K562 (cell line): ENCODE measurements around the gene SAV1. TPM values are rescaled to one million over a fixed set of nuclear protein-coding genes. Genes with fewer than 3 reads are reported as not detected.

ENCODE experiments used
- ATAC-seq: fragments of 200-7000 bp; cut with Tn5 transposase; 3 replicates; pipeline ENCODE4 v1.9.1; 2020; ENCODE audit warnings: moderate library complexity
- BruUV-seq: library from RNA; stranded (reverse); fragments of 400-500 nt; replicated peaks from 2 replicates; lab custom pipeline; 2021; lab: Mats Ljungman, UMichigan
- CTCF ChIA-PET: fragments of 300-600 bp; formaldehyde crosslinking; extraction: SDS; loops from one replicate; lab custom pipeline; 2021; ENCODE audit warnings: low intra/inter-chr PET ratio; lab: Yijun Ruan, JAX
- POLR2A ChIA-PET: fragments of 300-600, 350-650 bp; sonication (Branson Sonifier 250); formaldehyde crosslinking; extraction: SDS; loops from one replicate; lab custom pipeline; 2021; ENCODE audit warnings: antibody characterized with exemption, inconsistent platforms; lab: Yijun Ruan, JAX
- DNase-seq, 4 experiments: peaks; one replicate each; pipeline versions ENCODE4 v3.0.0 to v3.0.0-alpha.2; 2011 to 2018; ENCODE audit warnings: low spot score in 3 of 4, mixed read lengths in 3 of 4; ENCODE audit errors: extremely low read depth in 1 of 4
- FAIRE-seq: peaks from 2 replicates; lab custom pipeline; 2011; peaks lifted over from hg19 to GRCh38; lab: Jason Lieb, UNC
- H2AFZ ChIP-seq: 2 replicates; pipeline ENCODE4 v1.6.0; 2011; ENCODE audit warnings: low read depth, low read length, control low read depth, inconsistent platforms
- H3K27ac ChIP-seq: fragments of 200-600 bp; 3 replicates; pipeline ENCODE4 v1.8.0; 2011; ENCODE audit warnings: low read depth, mild to moderate bottlenecking, control low read depth, inconsistent platforms, low read length, moderate library complexity, mixed read lengths; ENCODE audit errors: extremely low read depth
- H3K27me3 ChIP-seq, 2 experiments: fragments of 300-600 bp in 1 of 2; 2 replicates in 1 of 2; 3 replicates in 1 of 2; pipeline versions ENCODE4 v1.6.0 to v1.8.0; 2011; ENCODE audit warnings: inconsistent platforms in 2 of 2, low read length in 2 of 2, mild to moderate bottlenecking in 1 of 2, mixed read lengths in 1 of 2, moderate library complexity in 1 of 2; ENCODE audit not compliant: control insufficient read depth in 2 of 2, insufficient read depth in 2 of 2
- H3K36me3 ChIP-seq: fragments of 300-600 bp; 3 replicates; pipeline ENCODE4 v1.8.0; 2011; ENCODE audit warnings: mild to moderate bottlenecking, low read length, inconsistent platforms; ENCODE audit not compliant: control insufficient read depth, insufficient read depth
- H3K4me1 ChIP-seq, 2 experiments: fragments of 200-600 bp in 1 of 2; replicated peaks in 1 of 2; 2 replicates in 1 of 2; 3 replicates in 1 of 2; pipeline versions ENCODE4 v1.5.1 to v1.8.0; 2011; ENCODE audit warnings: inconsistent platforms in 2 of 2, low read length in 2 of 2, mild to moderate bottlenecking in 1 of 2, mixed read lengths in 1 of 2, moderate library complexity in 1 of 2; ENCODE audit not compliant: control insufficient read depth in 2 of 2, insufficient read depth in 2 of 2
- H3K4me2 ChIP-seq: 2 replicates; pipeline ENCODE4 v1.6.1; 2011; ENCODE audit warnings: low read length, control low read depth, inconsistent platforms, mixed read lengths; ENCODE audit not compliant: insufficient read depth
- H3K4me3 ChIP-seq: fragments of 200-600 bp; sonication (generic), shearing (Covaris generic); 2 replicates; pipeline ENCODE4 v1.5.1; 2016; ENCODE audit warnings: control low read depth, inconsistent platforms
- H3K79me2 ChIP-seq: fragments of 200-600 bp; 3 replicates; pipeline ENCODE4 v1.8.0; 2011; ENCODE audit warnings: low read length, inconsistent platforms; ENCODE audit not compliant: control insufficient read depth, insufficient read depth
- H3K9ac ChIP-seq, 2 experiments: 2 replicates each; pipeline versions ENCODE4 v1.6.0 to v1.6.1; 2011; ENCODE audit warnings: low read depth in 2 of 2, low read length in 2 of 2, control low read depth in 1 of 2, inconsistent platforms in 1 of 2, mild to moderate bottlenecking in 1 of 2, mixed read lengths in 1 of 2; ENCODE audit not compliant: insufficient read depth in 1 of 2
- H3K9me1 ChIP-seq: one replicate; pipeline ENCODE4 v1.6.0; 2011; ENCODE audit warnings: inconsistent platforms, mild to moderate bottlenecking, low read length, moderate library complexity; ENCODE audit not compliant: control insufficient read depth, insufficient read depth
- H3K9me3 ChIP-seq: replicated peaks from 2 replicates; pipeline ENCODE4 v1.5.1; 2011; ENCODE audit warnings: low read depth, low read length, inconsistent platforms; ENCODE audit not compliant: control insufficient read depth, insufficient read depth
- H4K20me1 ChIP-seq: replicated peaks from 2 replicates; pipeline ENCODE4 v1.6.1; 2011; ENCODE audit warnings: low read length, inconsistent platforms, mixed read lengths; ENCODE audit not compliant: control insufficient read depth, insufficient read depth
- ATF7 ChIP-seq: fragments of 450-650 bp; IDR thresholded peaks from 2 replicates; pipeline ENCODE4 v1.7.1; 2014; ENCODE audit warnings: mild to moderate bottlenecking, moderate library complexity
- GABPB1 ChIP-seq: sonication (generic); formaldehyde crosslinking; IDR thresholded peaks from 2 replicates; pipeline ENCODE4 v1.8.0; 2022; ENCODE audit warnings: mild to moderate bottlenecking, missing genetic modification reagents
- HNRNPUL1 ChIP-seq: fragments of 200-400 bp; formaldehyde crosslinking; IDR thresholded peaks from 2 replicates; pipeline ENCODE4 v1.6.1; 2017; ENCODE audit warnings: low read length
- HOXB6 ChIP-seq: fragments of 250-450 bp; sonication (Bioruptor Pico); IDR thresholded peaks from 2 replicates; pipeline ENCODE4 v1.5.1; 2022; ENCODE audit warnings: mild to moderate bottlenecking, borderline replicate concordance
- IRF2 ChIP-seq: sonication (generic); formaldehyde crosslinking; IDR thresholded peaks from 2 replicates; pipeline ENCODE4 v1.8.1; 2022; ENCODE audit warnings: mild to moderate bottlenecking, missing genetic modification reagents
- MCM5 ChIP-seq: fragments of 450-650 bp; IDR thresholded peaks from 2 replicates; pipeline ENCODE4 v1.6.1; 2016; ENCODE audit warnings: low read depth
- RBM17 ChIP-seq: fragments of 200-400 bp; formaldehyde crosslinking; IDR thresholded peaks from 2 replicates; pipeline ENCODE4 v1.6.1; 2017; ENCODE audit warnings: low read depth, mild to moderate bottlenecking, low read length, borderline replicate concordance
- ZNF318 ChIP-seq, 2 experiments: fragments of 450-650 bp; IDR thresholded peaks; 2 replicates each; pipeline ENCODE4 v1.6.1; 2016; ENCODE audit warnings: mild to moderate bottlenecking in 2 of 2, borderline replicate concordance in 1 of 2, low read depth in 1 of 2, moderate library complexity in 1 of 2
- ZNF644 ChIP-seq: fragments of 200-800 bp; sonication (Bioruptor generic); IDR thresholded peaks from 2 replicates; pipeline ENCODE4 v1.6.1; 2016; ENCODE audit warnings: low read depth, missing genetic modification characterization, missing compliant biosample characterization
- WGBS: fragments of 100-300 bp; shearing (Covaris generic); methylation state at CpG from one replicate; pipeline ENCODE4 v1.1.6; 2016; ENCODE audit warnings: low coverage, mixed read lengths; ENCODE audit not compliant: insufficient coverage; ENCODE audit errors: missing lambda C conversion rate; 5-methylcytosine and 5-hydroxymethylcytosine counted together
- in situ Hi-C: fragments of 300-500 bp; cut with MboI; formaldehyde crosslinking; loops from 4 replicates; pipeline ENCODE4 v1.15.0; 2018; ENCODE audit warnings: inconsistent platforms, mixed read lengths
- intact Hi-C: fragments of 100-400 bp; cut with micrococcal nuclease; formaldehyde crosslinking; loops from 2 replicates; pipeline ENCODE4 v1.14.2; 2022
- polyA plus RNA-seq, 8 experiments: library from polyadenylated mRNA; depleted of rRNA in 4 of 8; stranded (reverse) in 5 of 8; unstranded in 3 of 8; fragments of >200 nt; fragmentation: Nextera tagmentation in 2 of 8; fragmentation: Illumina TruSeq in 1 of 8; extraction: Ambion mirVana in 2 of 8; extraction: Trizol in 1 of 8; gene quantifications; 2 replicates each; pipeline versions ENCODE4 v1.2.1 to v1.2.3, GENCODE V29; 2011 to 2014; ENCODE audit warnings: inconsistent platforms in 1 of 8, missing spikeins in 1 of 8
- total RNA-seq, 7 experiments: library from RNA; depleted of rRNA in 6 of 7; stranded (reverse); fragments of >200 nt in 6 of 7; fragmentation: Illumina TruSeq in 2 of 7; extraction: Trizol in 2 of 7; gene quantifications; 2 replicates each; pipeline versions ENCODE4 v1.2.1 to v1.2.3, GENCODE V29; 2011 to 2021; ENCODE audit warnings: low replicate concordance in 1 of 7

The SAV1 gene
- total and polyA plus RNA-seq, 9 of the 15 experiments (the other 6 are each of a cell fraction or from before 2014, with no cell fraction given): 6.5 to 18.1 (median 16.1) TPM

DNA sequence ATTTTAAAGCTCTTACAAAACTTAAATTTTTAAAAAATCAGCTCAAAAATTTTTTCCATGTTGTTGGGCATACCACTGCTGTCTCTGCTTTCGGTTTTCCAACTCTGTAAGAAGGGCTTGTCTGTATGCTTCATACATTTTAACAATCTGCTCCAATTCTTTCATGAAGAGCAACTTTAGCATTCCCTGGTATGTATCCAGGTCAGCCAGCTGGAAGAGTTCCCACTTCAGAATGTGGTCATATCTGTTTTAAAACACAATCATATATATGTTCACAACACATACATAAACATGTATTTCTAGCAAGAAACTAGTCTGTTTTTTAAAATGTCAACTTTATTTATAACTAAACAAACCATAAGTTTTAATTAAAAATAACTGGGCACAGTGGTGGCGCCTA, 33.0 kb downstream of the SAV1 start:
- ATAC-seq: no peak

DNA sequence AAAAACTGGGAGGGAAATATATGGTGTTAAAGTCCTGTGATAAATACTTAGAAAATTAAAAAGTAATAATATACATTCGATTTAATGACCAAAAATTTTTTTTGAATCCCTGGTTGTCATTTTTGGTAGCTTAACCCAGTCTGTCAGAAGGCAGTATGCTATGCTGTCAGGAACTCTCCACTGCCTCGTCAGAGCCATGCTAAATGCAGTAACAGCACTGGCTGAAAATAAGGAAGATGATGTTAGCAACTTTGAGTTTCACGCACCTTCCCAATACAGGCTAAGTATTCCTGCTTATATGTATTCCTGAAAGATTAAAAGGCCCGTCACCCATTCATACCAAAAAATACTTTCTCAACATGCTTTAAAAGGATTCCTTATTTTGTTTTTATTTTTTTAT, 34.2 kb downstream of the SAV1 start:
- H3K4me2 ChIP-seq: no peak overlapping the region
- in situ Hi-C loops: no loop called here
- no peaks in the 10 kb centered on the region for H4K20me1 ChIP-seq
- no peak overlapping the region for H2AFZ ChIP-seq
- H3K27ac ChIP-seq: no peak overlapping the region
- DNase-seq (no peak), ATAC-seq (no peak), FAIRE-seq (no peak)
- peaks cover 15% of the 10 kb centered on the region; the same call in 1 of the 3 replicates for H3K36me3 ChIP-seq
- no peaks in the 10 kb centered on the region for H3K4me1 ChIP-seq
- H3K9ac ChIP-seq: no peak overlapping the region
- CTCF ChIA-PET: no interaction called here
- POLR2A ChIA-PET: no interaction called here
- 69% methylated on average over 4 of the region's 4 CpGs for WGBS
- TSS peak; percentile 37 for BruUV-seq
- no peaks in the 10 kb centered on the region for H3K9me1 ChIP-seq
- no peaks in the 10 kb centered on the region for H3K27me3 ChIP-seq
- intact Hi-C loops: no loop called here
- no peaks in the 10 kb centered on the region for H3K79me2 ChIP-seq
- H3K4me3 ChIP-seq: no peak overlapping the region
- no peaks in the 10 kb centered on the region for H3K9me3 ChIP-seq
- TF ChIP-seq RBM17 (no peak), ZNF318 (IDR thresholded peaks at IDR 0.05; ENCODE audit: borderline replicate concordance in 1 of 2, low read depth in 1 of 2) (no peak), HOXB6 (CRISPR knock-in tag) (no peak), ZNF644 (no peak)

More for the DNA sequence above, 33.0 kb downstream of the SAV1 start:
- no peaks in the 10 kb centered on the region for H3K4me1 ChIP-seq
- H3K36me3 ChIP-seq: peaks cover 26% of the 10 kb centered on the region; the same call in 1 of the 3 replicates
- intact Hi-C loops: no loop called here
- H3K9me1 ChIP-seq: no peaks in the 10 kb centered on the region
- 100% methylated on average over 2 of the region's 2 CpGs for WGBS
- H4K20me1 ChIP-seq: no peaks in the 10 kb centered on the region
- ChIA-PET CTCF (no interaction called here), POLR2A (interaction anchor here (1.5 kb wide), 1 partner anchor 10 kb away, joined by 4 read pairs; no protein-coding TSS in a partner anchor)
- BruUV-seq: no TSS peak
- H3K4me3 ChIP-seq: no peak overlapping the region
- H3K9me3 ChIP-seq: no peaks in the 10 kb centered on the region
- in situ Hi-C loops: no loop called here
- DNase-seq: no peak
- H3K79me2 ChIP-seq: no peaks in the 10 kb centered on the region
- no peaks in the 10 kb centered on the region for H3K27me3 ChIP-seq
- no peak overlapping the region for H3K9ac ChIP-seq
- no peak overlapping the region for H3K27ac ChIP-seq
- TF ChIP-seq IRF2 (no peak), MCM5 (no peak), ATF7 (no peak), GABPB1 (CRISPR knock-in tag) (no peak), HNRNPUL1 (no peak)
- TF ChIP-seq, all 486 proteins: peak for 0
- no peak for FAIRE-seq
- Histone ChIP-seq H2AFZ (no peak overlapping the region), H3K4me2 (no peak overlapping the region)
